Keratinocyte (primary cell): ENCODE data around the gene CEBPG. TPM values are rescaled to one million over a fixed set of nuclear protein-coding genes. Genes with fewer than 3 reads are reported as not detected.

ENCODE experiments used
- DNase-seq: peaks from one replicate; pipeline ENCODE4 v3.0.0-alpha.2; 2011; ENCODE audit warnings: low read depth, missing footprints, low spot score
- FAIRE-seq: peaks from 2 replicates; lab custom pipeline; 2011; peaks lifted over from hg19 to GRCh38; lab: Jason Lieb, UNC
- H2AFZ ChIP-seq: 2 replicates; pipeline ENCODE4 v1.6.0; 2012; ENCODE audit warnings: low read length, control low read depth, inconsistent platforms; ENCODE audit not compliant: control insufficient read depth
- H3K27ac ChIP-seq: 2 replicates; pipeline ENCODE4 v1.5.1; 2011; ENCODE audit warnings: low read length; ENCODE audit not compliant: control insufficient read depth, insufficient read depth
- H3K27me3 ChIP-seq: 3 replicates; pipeline ENCODE4 v1.6.0; 2011; ENCODE audit warnings: low read length; ENCODE audit not compliant: control insufficient read depth, insufficient read depth; ENCODE audit errors: extremely low read depth
- H3K36me3 ChIP-seq, 2 experiments: 2 replicates in 1 of 2; 3 replicates in 1 of 2; pipeline ENCODE4 v1.5.1; 2011; ENCODE audit warnings: low read length in 2 of 2, mild to moderate bottlenecking in 1 of 2; ENCODE audit not compliant: control insufficient read depth in 2 of 2, insufficient read depth in 2 of 2; ENCODE audit errors: extremely low read depth in 1 of 2
- H3K4me1 ChIP-seq: 3 replicates; pipeline ENCODE4 v1.5.1; 2011; ENCODE audit warnings: low read length; ENCODE audit not compliant: control insufficient read depth, insufficient read depth; ENCODE audit errors: extremely low read depth
- H3K4me2 ChIP-seq: 3 replicates; pipeline ENCODE4 v1.6.0; 2011; ENCODE audit warnings: low read depth, low read length; ENCODE audit not compliant: control insufficient read depth, insufficient read depth; ENCODE audit errors: extremely low read depth
- H3K4me3 ChIP-seq, 3 experiments: fragments of 200-600 bp in 1 of 3; sonication (generic) in 1 of 3; 2 replicates in 2 of 3; 3 replicates in 1 of 3; pipeline ENCODE4 v1.5.1; 2011 to 2016; ENCODE audit warnings: low read length in 3 of 3, mild to moderate bottlenecking in 3 of 3, control low read depth in 2 of 3, inconsistent platforms in 1 of 3, low read depth in 1 of 3, mixed read lengths in 1 of 3, mixed run types in 1 of 3, moderate library complexity in 1 of 3; ENCODE audit not compliant: control insufficient read depth in 2 of 3, insufficient read depth in 2 of 3; ENCODE audit errors: extremely low read depth in 1 of 3
- H3K79me2 ChIP-seq: 2 replicates; pipeline ENCODE4 v1.6.0; 2012; ENCODE audit warnings: low read length; ENCODE audit not compliant: control insufficient read depth, insufficient read depth
- H3K9ac ChIP-seq: 3 replicates; pipeline ENCODE4 v1.6.0; 2011; ENCODE audit warnings: low read length; ENCODE audit not compliant: control insufficient read depth, insufficient read depth; ENCODE audit errors: extremely low read depth
- H3K9me1 ChIP-seq: 3 replicates; pipeline ENCODE4 v1.6.0; 2011; ENCODE audit warnings: low read length; ENCODE audit not compliant: control insufficient read depth, insufficient read depth; ENCODE audit errors: extremely low read depth
- H3K9me3 ChIP-seq: 2 replicates; pipeline ENCODE4 v1.5.1; 2012; ENCODE audit warnings: low read depth, low read length; ENCODE audit not compliant: control insufficient read depth
- H4K20me1 ChIP-seq: 3 replicates; pipeline ENCODE4 v1.6.0; 2011; ENCODE audit warnings: low read length; ENCODE audit not compliant: control insufficient read depth, insufficient read depth; ENCODE audit errors: extremely low read depth
- EZH2 ChIP-seq: IDR thresholded peaks from one replicate; pipeline ENCODE4 v1.6.1; 2012; ENCODE audit warnings: inconsistent platforms, mild to moderate bottlenecking, low read length, moderate library complexity
- dilution Hi-C: fragments of 300-500 bp; cut with MboI; formaldehyde crosslinking; loops from one replicate; pipeline ENCODE4 v1.7.0; 2020; ENCODE audit warnings: low sequenced_read_pairs; ENCODE audit not compliant: extremely low pct_ligation_motif_present
- polyA plus RNA-seq, 5 experiments: library from polyadenylated mRNA; depleted of rRNA in 3 of 5; stranded (reverse) in 3 of 5; stranded (forward) in 1 of 5; unstranded in 1 of 5; fragments of >200 nt; gene quantifications; 1 replicate in 1 of 5; 2 replicates in 3 of 5; 3 replicates in 1 of 5; pipeline versions ENCODE4 v1.2.1 to v1.2.3, GENCODE V29; 2011 to 2012; ENCODE audit warnings: missing spikeins in 2 of 5, low read depth in 1 of 5, low replicate concordance in 1 of 5
- TF ChIP-seq, protein P1 (sequence below), 3 experiments: IDR thresholded peaks in 1 of 3; conservative IDR thresholded peaks in 1 of 3; optimal IDR thresholded peaks in 1 of 3; 2 replicates in 2 of 3; 3 replicates in 1 of 3; pipeline versions ENCODE3 to v1.5.1; 2011; ENCODE audit warnings: low read length in 3 of 3, mild to moderate bottlenecking in 3 of 3, moderate library complexity in 2 of 3, control low read depth in 1 of 3, inconsistent platforms in 1 of 3; ENCODE audit not compliant: insufficient read depth in 2 of 3; ENCODE audit errors: extremely low read depth in 1 of 3

The CEBPG gene
- polyA plus RNA-seq, 1 donor (not counting 4 experiments of a cell fraction or from before 2014, with no cell fraction given), result 31.9 TPM

DNA sequence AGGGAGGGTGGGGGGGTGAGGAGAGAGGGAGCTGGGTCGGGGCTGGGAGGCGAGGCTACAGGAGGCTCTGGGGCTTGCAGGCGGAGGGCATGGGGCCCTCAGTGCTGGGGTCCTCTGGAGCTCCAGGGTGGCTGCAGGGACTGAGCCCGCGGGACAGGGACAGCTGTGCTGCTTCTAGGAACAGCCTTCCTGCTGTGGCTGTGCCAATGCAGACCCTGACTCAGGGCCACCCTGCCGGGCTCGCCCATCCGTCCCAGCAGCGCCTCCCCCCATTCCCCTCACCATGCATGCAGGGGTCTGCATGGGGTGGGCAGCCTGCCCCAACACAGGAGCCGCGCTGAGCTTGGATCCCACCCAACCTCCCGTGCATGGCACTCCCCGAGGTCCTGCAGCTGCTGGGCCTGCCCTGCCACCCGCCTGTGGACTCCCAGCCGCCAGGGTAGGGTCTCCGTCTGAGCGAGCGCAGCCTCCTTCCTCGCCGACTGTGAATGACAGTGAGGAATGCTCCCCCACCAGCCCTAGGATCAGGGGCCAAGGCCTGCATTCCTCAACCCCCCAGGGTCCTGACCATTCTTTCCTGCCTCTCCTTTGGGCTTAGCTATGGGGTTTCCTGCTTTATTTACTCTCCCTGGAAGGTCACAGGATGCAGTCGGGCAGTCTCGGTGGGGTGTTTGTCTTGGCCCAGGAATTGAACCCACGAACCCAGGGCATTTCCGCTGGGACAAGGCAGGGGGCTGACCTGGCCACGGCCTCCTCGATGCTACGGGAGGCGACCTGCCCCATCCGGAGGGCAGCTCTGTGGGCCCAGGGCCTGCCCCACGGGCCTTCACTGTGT, 23.4 kb downstream of the CEBPG start:
- H3K9me3 ChIP-seq, result no peaks in the 10 kb centered on the region
- dilution Hi-C loops, result no loop called here
- peaks cover 11% of the 10 kb centered on the region for H3K4me1 ChIP-seq
- no peaks in the 10 kb centered on the region for H3K27me3 ChIP-seq
- DNase-seq (no peak), FAIRE-seq (no peak)
- H2AFZ ChIP-seq, result no peak overlapping the region
- H3K27ac ChIP-seq, result no peak overlapping the region
- no peaks in the 10 kb centered on the region for H3K36me3 ChIP-seq
- H3K4me2 ChIP-seq, result no peak overlapping the region
- no peak overlapping the region for H3K9ac ChIP-seq
- H3K79me2 ChIP-seq, result no peaks in the 10 kb centered on the region
- no peaks in the 10 kb centered on the region for H3K9me1 ChIP-seq
- no peaks in the 10 kb centered on the region for H4K20me1 ChIP-seq
- TF ChIP-seq, protein P1, sequence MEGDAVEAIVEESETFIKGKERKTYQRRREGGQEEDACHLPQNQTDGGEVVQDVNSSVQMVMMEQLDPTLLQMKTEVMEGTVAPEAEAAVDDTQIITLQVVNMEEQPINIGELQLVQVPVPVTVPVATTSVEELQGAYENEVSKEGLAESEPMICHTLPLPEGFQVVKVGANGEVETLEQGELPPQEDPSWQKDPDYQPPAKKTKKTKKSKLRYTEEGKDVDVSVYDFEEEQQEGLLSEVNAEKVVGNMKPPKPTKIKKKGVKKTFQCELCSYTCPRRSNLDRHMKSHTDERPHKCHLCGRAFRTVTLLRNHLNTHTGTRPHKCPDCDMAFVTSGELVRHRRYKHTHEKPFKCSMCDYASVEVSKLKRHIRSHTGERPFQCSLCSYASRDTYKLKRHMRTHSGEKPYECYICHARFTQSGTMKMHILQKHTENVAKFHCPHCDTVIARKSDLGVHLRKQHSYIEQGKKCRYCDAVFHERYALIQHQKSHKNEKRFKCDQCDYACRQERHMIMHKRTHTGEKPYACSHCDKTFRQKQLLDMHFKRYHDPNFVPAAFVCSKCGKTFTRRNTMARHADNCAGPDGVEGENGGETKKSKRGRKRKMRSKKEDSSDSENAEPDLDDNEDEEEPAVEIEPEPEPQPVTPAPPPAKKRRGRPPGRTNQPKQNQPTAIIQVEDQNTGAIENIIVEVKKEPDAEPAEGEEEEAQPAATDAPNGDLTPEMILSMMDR (optimal IDR thresholded peaks at IDR 0.05 in 1 of 3, IDR thresholded peaks at IDR 0.05 in 1 of 3, conservative IDR thresholded peaks at IDR 0.05 in 1 of 3; ENCODE audit: extremely low read depth in 1 of 3, insufficient read depth in 2 of 3, low read length in 3 of 3), result no peak
- no peak for TF ChIP-seq EZH2
- no peak overlapping the region for H3K4me3 ChIP-seq

DNA sequence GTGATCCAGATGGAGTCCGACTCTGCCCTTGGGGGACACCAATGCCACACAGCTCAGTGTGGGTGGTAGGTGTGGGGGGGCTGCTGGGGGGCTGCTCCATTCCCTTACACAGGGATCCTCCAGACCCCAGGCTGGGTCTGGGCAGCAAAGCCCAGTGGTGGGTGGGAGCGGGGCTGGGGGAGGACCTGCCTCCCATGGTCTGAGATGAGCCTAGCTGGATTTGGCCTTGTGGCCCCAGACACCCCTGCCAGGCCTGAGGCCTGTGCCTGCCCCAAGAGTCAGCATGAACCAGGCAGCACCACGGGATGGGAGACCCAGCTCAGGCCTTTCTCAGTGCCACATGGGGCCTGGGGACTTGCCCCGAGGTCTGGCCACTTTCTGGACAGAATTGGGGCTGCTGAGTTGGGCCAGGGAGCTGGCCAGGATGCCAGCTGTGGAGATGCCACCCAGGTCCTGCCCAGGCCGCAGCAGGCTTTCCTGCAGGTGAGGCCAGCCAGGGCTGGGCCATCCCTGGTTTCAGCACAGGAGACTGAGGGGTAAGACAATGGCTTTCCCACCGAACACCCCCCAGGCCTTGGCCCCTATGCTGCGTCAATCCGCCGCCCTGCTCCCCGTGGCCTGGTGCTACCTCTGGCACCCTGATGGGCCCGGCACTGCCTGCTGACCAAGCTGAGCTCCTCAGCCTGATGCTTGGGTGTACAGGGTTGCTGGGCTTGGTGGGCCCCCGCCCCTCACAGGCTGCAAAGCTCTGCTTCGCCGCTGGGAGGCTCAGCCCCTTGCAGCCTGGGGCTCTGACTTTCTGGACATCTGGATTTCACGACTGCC, 24.2 kb downstream of the CEBPG start:
- H3K9me3 ChIP-seq, result no peaks in the 10 kb centered on the region
- H3K27ac ChIP-seq, result no peak overlapping the region
- dilution Hi-C loops, result no loop called here
- H3K27me3 ChIP-seq, result no peaks in the 10 kb centered on the region
- H3K4me2 ChIP-seq, result no peak overlapping the region
- no peak overlapping the region for H3K4me3 ChIP-seq
- FAIRE-seq (no peak), DNase-seq (no peak)
- H2AFZ ChIP-seq, result no peak overlapping the region
- no peaks in the 10 kb centered on the region for H3K79me2 ChIP-seq
- TF ChIP-seq EZH2, result no peak
- TF ChIP-seq, protein P1 (optimal IDR thresholded peaks at IDR 0.05 in 1 of 3, IDR thresholded peaks at IDR 0.05 in 1 of 3, conservative IDR thresholded peaks at IDR 0.05 in 1 of 3; ENCODE audit: extremely low read depth in 1 of 3, insufficient read depth in 2 of 3, low read length in 3 of 3), result no peak
- H3K9me1 ChIP-seq, result no peaks in the 10 kb centered on the region
- H3K9ac ChIP-seq, result no peak overlapping the region
- no peaks in the 10 kb centered on the region for H3K36me3 ChIP-seq
- H4K20me1 ChIP-seq, result no peaks in the 10 kb centered on the region
- H3K4me1 ChIP-seq, result peaks cover 11% of the 10 kb centered on the region
